T-helper 17 cell (primary cell): Measurements from ENCODE around the gene SND1. TPM values are rescaled to one million over a fixed set of nuclear protein-coding genes. Genes with fewer than 3 reads are reported as not detected.

Experiments used
- ATAC-seq: fragments of 150-1000 bp; cut with Tn5 transposase; 2 replicates; pipeline ENCODE4 v1.10.0; 2021; ENCODE audit warnings: mild to moderate bottlenecking, moderate library complexity
- DNase-seq, 3 donors: peaks; one replicate each; pipeline versions ENCODE4 v3.0.0 to v3.0.0-alpha.2; 2020 to 2021
- H3K9me3 ChIP-seq: one replicate; pipeline ENCODE4 v1.7.0; 2013; ENCODE audit warnings: low read length, mild to moderate bottlenecking; ENCODE audit not compliant: control insufficient read depth, poor library complexity, severe bottlenecking
- H3K27ac Mint-ChIP-seq: one replicate; pipeline ENCODE4 v1.8.0; 2022; ENCODE audit warnings: mild to moderate bottlenecking, moderate library complexity, mixed read lengths
- H3K27me3 Mint-ChIP-seq: one replicate; pipeline ENCODE4 v1.8.0; 2022; ENCODE audit warnings: mixed read lengths
- H3K36me3 Mint-ChIP-seq: one replicate; pipeline ENCODE4 v1.8.0; 2022; ENCODE audit warnings: low read depth, mixed read lengths
- H3K4me1 Mint-ChIP-seq: one replicate; pipeline ENCODE4 v1.8.0; 2022; ENCODE audit warnings: mild to moderate bottlenecking, mixed read lengths
- H3K4me3 Mint-ChIP-seq: one replicate; pipeline ENCODE4 v1.8.0; 2022; ENCODE audit warnings: mild to moderate bottlenecking, moderate library complexity, mixed read lengths
- total RNA-seq, 4 donors: library from RNA in 2 of 4; stranded (reverse) in 2 of 4; gene quantifications; one replicate each; pipeline ENCODE4 v1.2.3 and lab custom pipeline; 2022 to 2026

Gene SND1
- total RNA-seq (100 to 1,000 TPM; 201 to 208 TPM), total RNA-seq (lab: John Stamatoyannopoulos, UW) (140 to 183 reads per million in 2 donors)

DNA sequence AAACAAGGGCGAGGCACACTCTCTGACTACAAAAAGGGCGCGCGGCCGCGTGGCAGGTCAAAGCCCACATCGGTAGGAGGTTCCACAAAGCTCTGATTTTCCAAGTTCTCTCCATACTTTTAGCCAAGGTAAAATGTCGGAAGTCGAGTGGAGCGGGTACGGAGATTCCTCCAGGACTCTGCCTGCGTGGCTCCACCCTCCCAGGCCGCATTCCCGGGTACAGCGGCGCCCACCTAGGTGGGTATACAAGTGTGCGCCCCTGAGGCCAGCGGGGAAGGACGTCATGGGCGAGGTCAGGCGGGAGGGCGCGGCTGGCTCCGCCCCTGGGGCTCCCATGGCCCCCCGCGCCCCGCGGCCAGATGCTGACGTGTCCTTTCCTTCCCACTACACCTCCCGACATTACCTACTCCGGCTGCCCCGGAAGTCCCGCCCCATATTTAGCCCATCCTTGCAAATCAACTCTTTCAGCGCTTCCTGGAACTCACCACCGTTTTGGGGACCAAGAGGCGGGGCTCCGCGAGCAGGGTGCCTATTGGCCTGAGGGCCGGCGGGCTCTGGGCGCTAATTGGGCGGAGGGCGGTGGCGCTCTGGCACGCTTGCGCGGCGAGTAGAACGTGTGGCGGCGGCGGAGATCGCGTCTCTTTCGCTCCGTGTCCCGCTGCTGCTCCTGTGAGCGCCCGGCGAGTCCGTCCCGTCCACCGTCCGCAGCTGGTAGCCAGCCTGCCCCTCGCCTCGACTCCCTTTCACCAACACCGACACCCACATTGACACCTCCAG, at the start of gene SND1:
Gene SND1 (plus strand): TSS at position 639 of the 777 bp plus-strand sequence. CDS start 180 bp downstream, outside the sequence.
- H3K4me3 Mint-ChIP-seq: peak within 1 kb of the TSS; percentile 100
- H3K9me3 ChIP-seq: no peaks in the 10 kb centered on the region
- DNase-seq (peak; percentile 96 to 98 (median 96)), ATAC-seq (peak; percentile 94)
- H3K27me3 Mint-ChIP-seq: no peaks in the 10 kb centered on the region
- peaks cover 5% of the 10 kb centered on the region for H3K36me3 Mint-ChIP-seq
- H3K4me1 Mint-ChIP-seq: peaks cover 47% of the 10 kb centered on the region
- H3K27ac Mint-ChIP-seq: no peak within 1 kb of the TSS

GRCh38 chr7:127608446-127608845, 43.5 kb upstream of the SND1 start:
- H3K27me3 Mint-ChIP-seq: peaks cover 12% of the 10 kb centered on the region
- no peak overlapping the region for H3K27ac Mint-ChIP-seq
- no peak overlapping the region for H3K4me3 Mint-ChIP-seq
- no peaks in the 10 kb centered on the region for H3K4me1 Mint-ChIP-seq
- H3K9me3 ChIP-seq: no peaks in the 10 kb centered on the region
- DNase-seq (no peak), ATAC-seq (no peak)
- peaks cover 4% of the 10 kb centered on the region for H3K36me3 Mint-ChIP-seq

DNA sequence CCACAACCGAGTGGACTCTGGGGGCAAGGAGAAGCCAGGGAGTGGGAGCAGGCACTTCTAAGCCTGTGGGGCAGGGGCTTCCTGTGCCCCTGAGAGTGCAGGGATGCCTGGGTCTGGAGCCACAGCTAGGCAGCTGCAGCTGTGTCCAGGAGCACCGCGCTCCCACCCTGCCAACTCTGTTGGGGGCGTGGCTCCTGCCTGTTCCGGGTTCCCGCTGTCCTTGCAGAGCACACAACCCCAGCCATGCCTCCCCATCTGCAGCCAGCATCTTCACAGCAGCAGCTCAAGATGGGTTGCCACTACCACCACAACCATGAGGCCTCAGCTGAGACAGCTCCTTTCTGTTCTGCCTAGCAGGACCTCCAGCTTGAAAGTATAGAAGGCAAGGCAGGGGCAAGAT, 42.7 kb upstream of the SND1 start:
- H3K27me3 Mint-ChIP-seq: peaks cover 21% of the 10 kb centered on the region
- H3K9me3 ChIP-seq: no peaks in the 10 kb centered on the region

GRCh38 chr7:127612263-127612662, 39.7 kb upstream of the SND1 start:
- ATAC-seq (no peak), DNase-seq (no peak)
- Mint-ChIP-seq H3K27me3 (peaks cover 48% of the 10 kb centered on the region), H3K4me3 (no peak overlapping the region), H3K27ac (no peak overlapping the region), H3K36me3 (peaks cover 4% of the 10 kb centered on the region), H3K4me1 (no peaks in the 10 kb centered on the region)
- no peaks in the 10 kb centered on the region for H3K9me3 ChIP-seq

More for the DNA sequence above, 42.7 kb upstream of the SND1 start:
- H3K4me3 Mint-ChIP-seq: no peak overlapping the region
- DNase-seq (no peak), ATAC-seq (no peak)
- no peaks in the 10 kb centered on the region for H3K4me1 Mint-ChIP-seq
- H3K36me3 Mint-ChIP-seq: peaks cover 4% of the 10 kb centered on the region
- H3K27ac Mint-ChIP-seq: no peak overlapping the region

DNA sequence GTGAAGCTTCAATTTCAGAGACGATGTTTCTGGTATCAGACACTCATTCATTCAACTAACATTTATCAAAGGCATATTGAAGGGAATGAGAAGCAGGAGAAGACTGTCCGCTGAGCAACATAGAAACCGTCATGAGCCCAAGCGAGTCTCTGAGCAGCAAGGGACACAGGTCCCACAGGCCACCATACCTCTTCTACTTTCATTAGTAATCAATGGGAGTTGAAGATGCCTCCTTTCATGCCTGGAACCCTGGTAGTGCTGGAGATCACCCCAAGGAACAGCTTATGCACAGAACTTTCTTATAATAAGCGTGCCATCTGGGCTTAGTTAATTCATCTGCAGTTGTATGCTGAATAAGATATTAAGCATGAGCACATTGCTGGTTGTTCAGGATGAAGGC, 35.3 kb upstream of the SND1 start:
- no peak overlapping the region for H3K4me3 Mint-ChIP-seq
- no peaks in the 10 kb centered on the region for H3K9me3 ChIP-seq
- H3K27me3 Mint-ChIP-seq: peaks cover 86% of the 10 kb centered on the region
- H3K36me3 Mint-ChIP-seq: peaks cover 4% of the 10 kb centered on the region
- peaks cover 9% of the 10 kb centered on the region for H3K4me1 Mint-ChIP-seq
- ATAC-seq (no peak), DNase-seq (no peak)
- H3K27ac Mint-ChIP-seq: no peak overlapping the region

- Mint-ChIP-seq H3K36me3 (no peaks in the 10 kb centered on the region), H3K4me3 (no peak within 1 kb of the TSS), H3K27ac (no peak within 1 kb of the TSS), H3K4me1 (peaks cover 9% of the 10 kb centered on the region), H3K27me3 (peaks cover 94% of the 10 kb centered on the region)
- H3K9me3 ChIP-seq: no peaks in the 10 kb centered on the region
- ATAC-seq: no peak
- no peak for DNase-seq
Observed at GRCh38 chr7:127618042-127618441, 34.0 kb upstream of the SND1 start, which contains the start of gene PAX4. TSS of gene PAX4 (minus strand) at chr7:127618142. CDS start at chr7:127615928, 2,214 bp downstream.

- Mint-ChIP-seq H3K4me1 (peaks cover 9% of the 10 kb centered on the region), H3K27me3 (peaks cover 93% of the 10 kb centered on the region), H3K27ac (no peak overlapping the region), H3K4me3 (no peak overlapping the region), H3K36me3 (no peaks in the 10 kb centered on the region)
- ATAC-seq (no peak), DNase-seq (no peak)
- no peaks in the 10 kb centered on the region for H3K9me3 ChIP-seq
Observed at GRCh38 chr7:127618775-127619174, 33.2 kb upstream of the SND1 start.

GRCh38 chr7:127619681-127620405, 32.2 kb upstream of the SND1 start:
- DNase-seq (no peak), ATAC-seq (no peak)
- H3K36me3 Mint-ChIP-seq: no peaks in the 10 kb centered on the region
- no peak overlapping the region for H3K27ac Mint-ChIP-seq
- no peak overlapping the region for H3K4me3 Mint-ChIP-seq
- H3K4me1 Mint-ChIP-seq: peaks cover 9% of the 10 kb centered on the region
- no peaks in the 10 kb centered on the region for H3K9me3 ChIP-seq
- peaks cover 93% of the 10 kb centered on the region for H3K27me3 Mint-ChIP-seq

DNA sequence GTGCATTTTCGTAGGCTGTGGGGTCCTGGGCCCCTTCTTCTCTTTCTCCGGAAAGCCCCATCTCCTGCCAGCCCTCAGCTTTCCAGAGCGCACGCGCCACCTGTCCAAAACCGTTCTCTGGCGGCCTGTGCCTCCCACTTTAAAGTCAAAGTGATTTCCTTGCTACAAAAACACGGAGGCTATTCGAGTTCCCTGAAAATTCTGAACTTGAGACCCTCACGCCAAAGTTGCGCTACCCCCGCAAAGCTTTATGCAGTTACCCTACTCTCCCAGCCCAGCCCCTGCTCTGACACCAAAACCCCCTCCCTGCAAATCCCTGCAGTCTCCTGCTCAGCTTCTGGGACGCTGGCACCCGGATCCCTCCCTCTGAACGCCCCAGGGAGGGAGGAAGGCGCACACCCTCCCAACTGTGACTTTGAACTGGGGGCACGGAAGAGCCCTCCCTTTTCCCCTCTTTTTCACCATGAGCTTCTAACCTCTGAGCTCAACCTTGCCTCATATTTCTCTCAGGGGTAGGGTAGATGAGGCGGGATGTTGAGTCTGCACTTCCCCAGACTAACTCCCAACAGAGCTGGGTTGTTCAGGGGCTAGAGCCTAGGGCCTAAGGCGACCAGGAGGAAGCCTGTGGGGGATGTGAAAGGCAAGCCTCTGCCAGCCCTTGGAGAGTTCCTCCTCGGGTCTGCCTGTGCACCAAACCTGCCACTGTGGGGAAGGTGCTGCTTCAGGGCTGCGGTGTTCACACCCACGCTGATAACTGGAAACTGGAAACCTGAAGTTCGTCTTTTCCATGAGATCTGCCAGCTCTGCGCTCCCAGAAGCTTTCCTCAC, 31.4 kb upstream of the SND1 start:
- H3K4me3 Mint-ChIP-seq: no peak overlapping the region
- H3K27me3 Mint-ChIP-seq: peaks cover 89% of the 10 kb centered on the region
- no peak for DNase-seq
- ATAC-seq: no peak
- no peak overlapping the region for H3K27ac Mint-ChIP-seq
- H3K4me1 Mint-ChIP-seq: peaks cover 9% of the 10 kb centered on the region
- H3K9me3 ChIP-seq: no peaks in the 10 kb centered on the region
- no peaks in the 10 kb centered on the region for H3K36me3 Mint-ChIP-seq

DNA sequence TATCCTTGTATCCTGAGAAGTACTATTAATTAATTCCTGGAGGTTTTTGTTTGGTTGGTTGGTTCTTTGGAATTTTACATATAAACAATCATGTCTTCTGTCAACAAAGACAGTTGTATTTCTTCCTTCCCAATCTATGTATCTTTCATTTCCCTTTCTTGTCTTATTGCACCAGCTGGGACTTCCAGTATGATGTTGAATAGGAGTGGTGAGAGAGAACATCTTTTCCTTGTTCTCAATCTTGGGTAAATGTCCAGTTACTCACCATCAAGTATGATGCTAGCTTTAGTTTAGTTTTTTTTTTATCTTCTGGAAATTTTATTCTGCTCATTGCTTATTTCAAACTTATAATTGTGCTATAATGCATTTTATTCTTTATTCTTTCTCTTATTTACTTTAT, 26.7 kb upstream of the SND1 start:
- Mint-ChIP-seq H3K27me3 (peaks cover 43% of the 10 kb centered on the region), H3K27ac (no peak overlapping the region), H3K4me1 (peaks cover 7% of the 10 kb centered on the region), H3K4me3 (no peak overlapping the region), H3K36me3 (no peaks in the 10 kb centered on the region)
- DNase-seq: no peak
- ATAC-seq: no peak
- H3K9me3 ChIP-seq: no peaks in the 10 kb centered on the region

DNA sequence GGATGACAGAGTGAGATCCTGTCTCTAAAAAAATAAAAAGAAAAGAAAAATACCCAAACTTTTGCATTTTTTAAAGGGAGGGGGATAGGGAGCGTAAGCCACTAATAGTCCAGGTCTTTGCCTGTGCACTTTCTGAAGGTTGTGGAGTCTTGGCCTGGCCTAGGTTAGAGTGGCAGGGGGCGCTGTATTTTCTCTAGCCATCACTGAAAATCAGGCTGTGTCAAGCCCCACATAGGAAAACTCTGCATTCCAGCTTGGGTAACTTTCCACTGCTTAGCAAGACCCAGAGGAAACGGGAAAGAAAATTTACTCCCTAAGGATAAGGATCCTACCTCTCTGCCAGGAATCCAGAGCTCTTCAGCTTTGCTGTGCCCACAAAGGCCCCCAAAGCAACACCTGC, 23.5 kb upstream of the SND1 start:
- Mint-ChIP-seq H3K27ac (peak overlapping the region; percentile 53), H3K36me3 (no peaks in the 10 kb centered on the region), H3K4me3 (no peak overlapping the region), H3K27me3 (peaks cover 35% of the 10 kb centered on the region), H3K4me1 (peaks cover 3% of the 10 kb centered on the region)
- DNase-seq (no peak), ATAC-seq (no peak)
- H3K9me3 ChIP-seq: no peaks in the 10 kb centered on the region

GRCh38 chr7:127629268-127629854, 22.6 kb upstream of the SND1 start:
- no peaks in the 10 kb centered on the region for H3K36me3 Mint-ChIP-seq
- peaks cover 37% of the 10 kb centered on the region for H3K27me3 Mint-ChIP-seq
- no peak for DNase-seq
- H3K4me3 Mint-ChIP-seq: no peak overlapping the region
- ATAC-seq: peak; percentile 54
- no peaks in the 10 kb centered on the region for H3K9me3 ChIP-seq
- peaks cover 3% of the 10 kb centered on the region for H3K4me1 Mint-ChIP-seq
- H3K27ac Mint-ChIP-seq: peak overlapping the region; percentile 53
